Vagina (tissue), 2 donors: ENCODE results near the gene ELMO1. TPM values are rescaled to one million over a fixed set of nuclear protein-coding genes. Genes with fewer than 3 reads are reported as not detected.
A peak's percentile ranks its signal among the peaks of the same experiment; 100 is the strongest.

ENCODE experiments used
- DNase-seq, 2 donors: peaks; one replicate each; pipeline ENCODE4 v3.0.0-alpha.2; 2017; ENCODE audit errors: extremely low spot score in 2 of 2
- H3K27ac ChIP-seq: fragments of 200-600 bp; sonication (generic); one replicate; pipeline ENCODE4 v1.5.1; 2019
- H3K27me3 ChIP-seq: fragments of 200-600 bp; sonication (generic); one replicate; pipeline ENCODE4 v1.5.1; 2019
- H3K36me3 ChIP-seq, 2 donors: fragments of 200-600 bp; sonication (generic); one replicate each; pipeline ENCODE4 v1.5.1; 2017 to 2019
- H3K4me1 ChIP-seq: fragments of 200-600 bp; sonication (generic); one replicate; pipeline ENCODE4 v1.5.1; 2019
- H3K4me3 ChIP-seq, 2 donors: fragments of 200-600 bp; sonication (generic); 1 replicate in 1 of 2; 2 replicates in 1 of 2; pipeline ENCODE4 v1.5.1; 2016 to 2019
- H3K9me3 ChIP-seq: fragments of 200-600 bp; sonication (generic); one replicate; pipeline ENCODE4 v1.5.1; 2019
- POLR2A ChIP-seq, 2 donors: fragments of 450-650 bp; IDR thresholded peaks; one replicate each; pipeline ENCODE4 v1.6.1; 2017; ENCODE audit warnings: antibody characterized with exemption in 2 of 2, mild to moderate bottlenecking in 2 of 2, moderate library complexity in 2 of 2
- POLR2AphosphoS5 ChIP-seq, 2 donors: sonication (generic); formaldehyde crosslinking; IDR thresholded peaks; one replicate each; pipeline ENCODE4 v1.9.0; 2017; ENCODE audit warnings: antibody characterized with exemption in 2 of 2, mild to moderate bottlenecking in 2 of 2, low read depth in 1 of 2; ENCODE audit not compliant: insufficient read depth in 1 of 2
- intact Hi-C: fragments of 100-400 bp; cut with DNase I; formaldehyde crosslinking; loops from one replicate; pipeline ENCODE4 v1.15.1; 2023
- total RNA-seq: library from RNA; depleted of rRNA; stranded (reverse); fragments of >200 nt; gene quantifications from one replicate; pipeline ENCODE4 v1.2.3, GENCODE V29; 2016
- TF ChIP-seq, protein P1 (sequence below), 3 experiments: fragments of 450-650 bp in 2 of 3; fragments of 200-600 bp in 1 of 3; sonication (generic) in 1 of 3; IDR thresholded peaks; one replicate each; pipeline ENCODE4 v1.5.1; 2017 to 2019; ENCODE audit warnings: antibody characterized with exemption in 3 of 3, mild to moderate bottlenecking in 2 of 3, moderate library complexity in 2 of 3

The ELMO1 gene
- total RNA-seq, 1 donor from 2014 or later = 74.4 TPM

DNA sequence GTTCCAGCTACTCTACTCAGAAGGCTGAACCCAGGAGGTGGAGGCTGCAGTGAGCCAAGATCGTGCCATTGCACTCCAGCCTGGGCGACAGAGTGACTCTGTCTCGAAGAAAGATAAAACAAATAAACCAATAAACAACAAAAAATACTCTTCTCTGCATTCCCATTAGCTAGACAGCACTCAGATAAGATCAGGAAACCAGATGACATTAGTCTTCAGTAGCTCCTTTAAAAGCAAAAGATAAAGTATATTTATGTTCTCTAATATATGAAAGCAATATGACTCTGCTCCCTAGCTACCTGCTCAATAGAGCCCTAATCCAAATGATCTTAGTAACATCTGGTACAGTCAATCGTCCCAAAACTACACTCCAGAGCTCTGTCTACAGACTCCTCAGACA is 212.9 kb downstream of the ELMO1 start:
- TF ChIP-seq POLR2AphosphoS5 (IDR thresholded peaks at IDR 0.05; ENCODE audit: insufficient read depth in 1 of 2, low read depth in 1 of 2) (no peak), POLR2A (IDR thresholded peaks at IDR 0.05) (no peak)
- TF ChIP-seq, protein P1, sequence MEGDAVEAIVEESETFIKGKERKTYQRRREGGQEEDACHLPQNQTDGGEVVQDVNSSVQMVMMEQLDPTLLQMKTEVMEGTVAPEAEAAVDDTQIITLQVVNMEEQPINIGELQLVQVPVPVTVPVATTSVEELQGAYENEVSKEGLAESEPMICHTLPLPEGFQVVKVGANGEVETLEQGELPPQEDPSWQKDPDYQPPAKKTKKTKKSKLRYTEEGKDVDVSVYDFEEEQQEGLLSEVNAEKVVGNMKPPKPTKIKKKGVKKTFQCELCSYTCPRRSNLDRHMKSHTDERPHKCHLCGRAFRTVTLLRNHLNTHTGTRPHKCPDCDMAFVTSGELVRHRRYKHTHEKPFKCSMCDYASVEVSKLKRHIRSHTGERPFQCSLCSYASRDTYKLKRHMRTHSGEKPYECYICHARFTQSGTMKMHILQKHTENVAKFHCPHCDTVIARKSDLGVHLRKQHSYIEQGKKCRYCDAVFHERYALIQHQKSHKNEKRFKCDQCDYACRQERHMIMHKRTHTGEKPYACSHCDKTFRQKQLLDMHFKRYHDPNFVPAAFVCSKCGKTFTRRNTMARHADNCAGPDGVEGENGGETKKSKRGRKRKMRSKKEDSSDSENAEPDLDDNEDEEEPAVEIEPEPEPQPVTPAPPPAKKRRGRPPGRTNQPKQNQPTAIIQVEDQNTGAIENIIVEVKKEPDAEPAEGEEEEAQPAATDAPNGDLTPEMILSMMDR (IDR thresholded peaks at IDR 0.05) = no peak
- no peaks in the 10 kb centered on the region for H3K27me3 ChIP-seq
- intact Hi-C loops = no loop called here

DNA sequence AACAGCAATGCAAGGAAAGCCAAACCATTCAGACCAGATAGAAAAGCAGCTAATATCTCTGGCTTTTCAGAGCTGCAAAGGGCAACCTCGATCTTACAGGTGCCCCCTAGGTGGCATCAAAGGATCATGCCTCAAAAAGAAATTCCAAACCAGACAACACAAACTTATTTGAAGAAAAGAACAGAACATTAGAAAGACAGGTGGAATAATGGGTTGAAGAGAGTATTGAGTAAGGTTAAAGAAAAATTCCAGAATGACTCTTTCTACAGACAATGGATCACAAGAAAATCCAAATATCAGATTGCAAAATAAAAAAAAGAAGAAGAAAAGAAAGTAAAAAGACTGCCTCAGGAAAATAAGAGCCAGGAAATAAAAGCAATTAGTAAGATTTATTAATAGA is 213.7 kb downstream of the ELMO1 start:
- no peaks in the 10 kb centered on the region for H3K4me1 ChIP-seq
- H3K9me3 ChIP-seq = no peaks in the 10 kb centered on the region
- no peaks in the 10 kb centered on the region for H3K36me3 ChIP-seq
- DNase-seq = no peak
- no peak overlapping the region for H3K27ac ChIP-seq
- H3K4me3 ChIP-seq = no peak overlapping the region
- no peak for TF ChIP-seq POLR2A (IDR thresholded peaks at IDR 0.05)
- TF ChIP-seq, protein P1 (IDR thresholded peaks at IDR 0.05) = peak in 1 of 3 experiments; percentile 16
- no peaks in the 10 kb centered on the region for H3K27me3 ChIP-seq
- intact Hi-C loops = no loop called here

More for the DNA sequence above, 212.9 kb downstream of the ELMO1 start:
- no peaks in the 10 kb centered on the region for H3K36me3 ChIP-seq
- no peak for DNase-seq
- no peak overlapping the region for H3K4me3 ChIP-seq
- H3K9me3 ChIP-seq = no peaks in the 10 kb centered on the region
- H3K4me1 ChIP-seq = no peaks in the 10 kb centered on the region
- H3K27ac ChIP-seq = no peak overlapping the region

DNA sequence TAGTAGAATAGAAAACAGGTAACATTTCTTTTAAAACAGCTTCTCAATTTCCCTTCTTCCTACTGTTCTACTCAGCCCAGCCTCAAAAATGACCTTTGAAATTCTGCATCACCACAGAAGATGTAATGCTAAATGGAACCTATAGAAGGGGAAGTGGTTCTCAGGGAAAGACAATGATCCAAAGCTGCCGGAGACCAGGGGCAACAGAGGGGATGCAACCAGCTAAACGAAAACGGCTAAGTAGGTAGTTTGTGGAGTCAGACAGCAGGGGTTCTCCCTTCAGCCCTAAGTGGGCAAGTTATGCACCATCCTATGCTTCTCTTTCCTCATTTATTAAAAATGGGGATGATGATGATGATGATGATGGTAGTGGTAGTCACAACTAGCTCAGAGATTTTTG is 214.3 kb downstream of the ELMO1 start:
- Histone ChIP-seq H3K4me1 (no peaks in the 10 kb centered on the region), H3K36me3 (no peaks in the 10 kb centered on the region), H3K27ac (no peak overlapping the region), H3K4me3 (no peak overlapping the region), H3K27me3 (no peaks in the 10 kb centered on the region), H3K9me3 (no peaks in the 10 kb centered on the region)
- TF ChIP-seq, protein P1 (IDR thresholded peaks at IDR 0.05) = no peak
- TF ChIP-seq POLR2AphosphoS5 (IDR thresholded peaks at IDR 0.05; ENCODE audit: insufficient read depth in 1 of 2, low read depth in 1 of 2) (no peak), POLR2A (IDR thresholded peaks at IDR 0.05) (no peak)
- intact Hi-C loops = no loop called here
- DNase-seq = no peak

DNA sequence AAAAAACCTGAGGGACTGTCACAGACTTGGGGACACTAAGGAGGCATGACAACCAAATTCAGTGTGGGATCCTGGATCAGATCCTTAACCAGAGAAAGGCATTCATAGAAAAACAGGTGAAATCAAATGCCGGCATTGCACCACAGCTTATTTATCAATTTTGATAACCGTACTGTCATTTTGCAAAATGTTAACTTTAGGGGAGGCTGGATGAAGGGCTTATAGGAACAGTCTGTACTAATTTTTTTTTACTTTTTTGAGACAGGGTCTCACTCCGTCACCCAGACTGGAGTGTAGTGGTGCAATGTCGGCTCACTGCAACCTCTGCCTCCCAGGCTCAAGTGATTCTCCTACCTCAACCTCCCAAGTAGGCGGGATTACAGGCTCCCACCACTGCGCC is 217.1 kb downstream of the ELMO1 start:
- no peaks in the 10 kb centered on the region for H3K27me3 ChIP-seq
- H3K4me1 ChIP-seq = no peaks in the 10 kb centered on the region
- H3K4me3 ChIP-seq = no peak overlapping the region
- TF ChIP-seq, protein P1 (IDR thresholded peaks at IDR 0.05) = no peak
- no peak for TF ChIP-seq POLR2A (IDR thresholded peaks at IDR 0.05)
- TF ChIP-seq POLR2AphosphoS5 (IDR thresholded peaks at IDR 0.05; ENCODE audit: insufficient read depth in 1 of 2, low read depth in 1 of 2) = no peak
- H3K27ac ChIP-seq = no peak overlapping the region
- intact Hi-C loops = no loop called here
- no peaks in the 10 kb centered on the region for H3K36me3 ChIP-seq
- no peak for DNase-seq
- H3K9me3 ChIP-seq = no peaks in the 10 kb centered on the region

DNA sequence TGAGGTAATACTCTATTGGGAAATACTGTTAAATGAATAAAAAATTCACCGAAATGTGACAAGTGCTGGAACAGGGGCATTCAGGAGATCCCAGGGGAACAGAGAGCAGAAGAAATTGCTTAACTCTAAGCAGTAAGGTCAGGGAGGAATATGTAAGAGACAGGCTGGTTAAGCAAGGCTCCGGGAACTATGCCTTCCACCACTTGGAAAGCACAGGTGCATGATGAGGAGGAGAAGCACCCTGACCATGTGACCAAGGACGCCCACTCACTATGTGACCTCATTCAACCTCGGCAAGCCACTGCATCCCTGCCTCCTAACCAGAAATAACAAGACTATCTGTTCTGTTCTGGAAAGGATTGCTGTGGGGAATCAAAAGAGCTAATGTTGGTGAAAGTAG is 218.4 kb downstream of the ELMO1 start:
- H3K27me3 ChIP-seq = no peaks in the 10 kb centered on the region
- H3K27ac ChIP-seq = no peak overlapping the region
- no peaks in the 10 kb centered on the region for H3K9me3 ChIP-seq
- peaks cover 8% of the 10 kb centered on the region for H3K4me1 ChIP-seq
- TF ChIP-seq, protein P1 (IDR thresholded peaks at IDR 0.05) = no peak
- TF ChIP-seq POLR2AphosphoS5 (IDR thresholded peaks at IDR 0.05; ENCODE audit: insufficient read depth in 1 of 2, low read depth in 1 of 2) (no peak), POLR2A (IDR thresholded peaks at IDR 0.05) (no peak)
- intact Hi-C loops = no loop called here
- DNase-seq = no peak
- H3K36me3 ChIP-seq = no peaks in the 10 kb centered on the region
- H3K4me3 ChIP-seq = no peak overlapping the region
